Gastroesophageal sphincter (tissue), 3 donors: ENCODE results near the gene IFI35.

Experiments used
- EP300 ChIP-seq: sonication (generic); formaldehyde crosslinking; IDR thresholded peaks from one replicate; pipeline ENCODE4 v1.6.1; 2017; ENCODE audit warnings: antibody characterized with exemption, mild to moderate bottlenecking
- POLR2A ChIP-seq, 2 donors: fragments of 450-650 bp; IDR thresholded peaks; one replicate each; pipeline ENCODE4 v1.6.1; 2017; ENCODE audit warnings: antibody characterized with exemption in 2 of 2, mild to moderate bottlenecking in 2 of 2, moderate library complexity in 1 of 2
- TF ChIP-seq, protein P1 (sequence below), 4 experiments: fragments of 200-600 bp in 2 of 4; fragments of 450-650 bp in 2 of 4; sonication (generic) in 1 of 4; IDR thresholded peaks; one replicate each; pipeline ENCODE4 v1.5.1; 2017 to 2019; ENCODE audit warnings: antibody characterized with exemption in 4 of 4, mild to moderate bottlenecking in 2 of 4, moderate library complexity in 2 of 4

DNA sequence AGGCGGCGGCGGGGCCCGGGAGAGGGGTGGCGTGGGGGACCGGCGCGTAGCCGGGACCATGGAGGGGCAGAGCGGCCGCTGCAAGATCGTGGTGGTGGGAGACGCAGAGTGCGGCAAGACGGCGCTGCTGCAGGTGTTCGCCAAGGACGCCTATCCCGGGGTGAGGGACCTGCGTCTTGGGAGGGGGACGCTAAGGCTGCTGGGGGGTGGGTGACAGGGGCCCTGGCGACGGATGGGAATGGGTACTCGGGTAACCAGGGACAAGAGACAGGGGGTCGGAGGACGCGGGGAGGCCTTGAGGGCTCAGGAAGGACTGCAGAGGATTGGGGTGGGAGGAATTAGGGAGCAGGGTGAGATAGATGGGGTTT, 18.7 kb downstream of the IFI35 start:
- TF ChIP-seq, protein P1, sequence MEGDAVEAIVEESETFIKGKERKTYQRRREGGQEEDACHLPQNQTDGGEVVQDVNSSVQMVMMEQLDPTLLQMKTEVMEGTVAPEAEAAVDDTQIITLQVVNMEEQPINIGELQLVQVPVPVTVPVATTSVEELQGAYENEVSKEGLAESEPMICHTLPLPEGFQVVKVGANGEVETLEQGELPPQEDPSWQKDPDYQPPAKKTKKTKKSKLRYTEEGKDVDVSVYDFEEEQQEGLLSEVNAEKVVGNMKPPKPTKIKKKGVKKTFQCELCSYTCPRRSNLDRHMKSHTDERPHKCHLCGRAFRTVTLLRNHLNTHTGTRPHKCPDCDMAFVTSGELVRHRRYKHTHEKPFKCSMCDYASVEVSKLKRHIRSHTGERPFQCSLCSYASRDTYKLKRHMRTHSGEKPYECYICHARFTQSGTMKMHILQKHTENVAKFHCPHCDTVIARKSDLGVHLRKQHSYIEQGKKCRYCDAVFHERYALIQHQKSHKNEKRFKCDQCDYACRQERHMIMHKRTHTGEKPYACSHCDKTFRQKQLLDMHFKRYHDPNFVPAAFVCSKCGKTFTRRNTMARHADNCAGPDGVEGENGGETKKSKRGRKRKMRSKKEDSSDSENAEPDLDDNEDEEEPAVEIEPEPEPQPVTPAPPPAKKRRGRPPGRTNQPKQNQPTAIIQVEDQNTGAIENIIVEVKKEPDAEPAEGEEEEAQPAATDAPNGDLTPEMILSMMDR (IDR thresholded peaks at IDR 0.05): no peak
- TF ChIP-seq POLR2A (IDR thresholded peaks at IDR 0.05) (no peak), EP300 (no peak)
